ENCODE measurements around the gene SDSL. TPM values are rescaled to one million over a fixed set of nuclear protein-coding genes. Genes with fewer than 3 reads are reported as not detected.
A peak's percentile ranks its signal among the peaks of the same experiment; 100 is the strongest.

Gene SDSL
- total RNA-seq, 1 donor from 2014 or later, result 11.8 TPM

DNA sequence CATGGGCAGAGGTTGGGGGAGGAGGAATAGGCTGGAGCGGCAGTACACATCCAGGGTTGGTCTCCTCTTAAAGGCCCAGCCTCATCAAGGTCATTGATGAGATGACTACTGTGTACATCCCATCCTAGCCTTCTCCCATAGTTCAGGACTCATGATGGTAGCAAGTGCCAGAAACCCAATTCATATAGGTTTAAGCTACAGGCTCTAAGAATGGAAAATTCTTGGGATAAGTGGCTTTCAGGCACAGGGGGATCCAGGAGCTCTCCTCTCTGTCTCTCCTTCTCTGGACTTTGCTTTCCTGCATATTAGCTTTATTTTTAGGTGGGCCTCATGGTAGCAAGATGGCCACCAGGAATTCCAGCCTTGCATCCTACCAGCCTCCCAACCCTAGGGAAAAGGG lies 6.3 kb downstream of the SDSL start:
- DNase-seq (ENCODE audit: low read depth), result no peak
- TF ChIP-seq, protein P1, sequence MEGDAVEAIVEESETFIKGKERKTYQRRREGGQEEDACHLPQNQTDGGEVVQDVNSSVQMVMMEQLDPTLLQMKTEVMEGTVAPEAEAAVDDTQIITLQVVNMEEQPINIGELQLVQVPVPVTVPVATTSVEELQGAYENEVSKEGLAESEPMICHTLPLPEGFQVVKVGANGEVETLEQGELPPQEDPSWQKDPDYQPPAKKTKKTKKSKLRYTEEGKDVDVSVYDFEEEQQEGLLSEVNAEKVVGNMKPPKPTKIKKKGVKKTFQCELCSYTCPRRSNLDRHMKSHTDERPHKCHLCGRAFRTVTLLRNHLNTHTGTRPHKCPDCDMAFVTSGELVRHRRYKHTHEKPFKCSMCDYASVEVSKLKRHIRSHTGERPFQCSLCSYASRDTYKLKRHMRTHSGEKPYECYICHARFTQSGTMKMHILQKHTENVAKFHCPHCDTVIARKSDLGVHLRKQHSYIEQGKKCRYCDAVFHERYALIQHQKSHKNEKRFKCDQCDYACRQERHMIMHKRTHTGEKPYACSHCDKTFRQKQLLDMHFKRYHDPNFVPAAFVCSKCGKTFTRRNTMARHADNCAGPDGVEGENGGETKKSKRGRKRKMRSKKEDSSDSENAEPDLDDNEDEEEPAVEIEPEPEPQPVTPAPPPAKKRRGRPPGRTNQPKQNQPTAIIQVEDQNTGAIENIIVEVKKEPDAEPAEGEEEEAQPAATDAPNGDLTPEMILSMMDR (conservative IDR thresholded peaks at IDR 0.05; ENCODE audit: low read depth, low read length), result no peak
- no peak overlapping the region for H3K4me3 ChIP-seq (ENCODE audit: low read depth, low read length)

DNA sequence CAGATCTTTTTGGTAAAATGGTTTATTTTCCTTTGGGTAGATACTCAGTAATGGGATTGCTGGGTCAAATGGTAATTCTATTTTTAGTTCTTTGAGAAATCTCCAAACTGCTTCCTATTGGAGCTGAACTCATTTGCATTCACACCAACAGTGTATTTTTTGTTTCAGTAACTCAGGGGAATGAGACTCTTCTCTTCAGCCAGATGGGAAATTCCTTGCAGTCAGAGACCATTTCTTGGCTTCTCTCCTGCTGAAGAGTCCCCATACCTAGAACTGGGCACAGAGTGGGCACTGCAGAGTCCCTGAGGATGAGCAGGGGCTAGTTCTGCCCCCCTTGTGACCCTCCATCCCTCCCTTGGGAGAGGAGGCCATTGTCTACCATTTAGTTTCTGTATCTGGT lies 10.8 kb downstream of the SDSL start:
- TF ChIP-seq, protein P1 (conservative IDR thresholded peaks at IDR 0.05; ENCODE audit: low read depth, low read length), result no peak
- DNase-seq (ENCODE audit: low read depth), result peak; percentile 64
- no peak overlapping the region for H3K4me3 ChIP-seq (ENCODE audit: low read depth, low read length)

DNA sequence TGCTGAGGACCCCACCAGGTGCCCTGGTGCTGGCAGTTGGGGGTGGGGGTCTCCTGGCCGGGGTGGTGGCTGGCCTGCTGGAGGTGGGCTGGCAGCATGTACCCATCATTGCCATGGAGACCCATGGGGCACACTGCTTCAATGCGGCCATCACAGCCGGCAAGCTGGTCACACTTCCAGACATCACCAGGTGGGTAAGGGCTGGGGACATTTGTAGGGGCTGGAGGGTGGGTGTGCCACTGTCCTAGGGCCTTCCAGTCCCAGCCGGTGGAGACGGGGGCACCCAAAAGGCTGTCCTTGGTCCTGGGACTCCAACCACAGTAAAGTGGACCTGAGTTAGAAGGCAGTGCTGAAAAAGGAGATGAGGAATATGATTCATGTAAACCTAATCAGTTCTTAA lies 13.2 kb downstream of the SDSL start:
- no peak for DNase-seq (ENCODE audit: low read depth)
- TF ChIP-seq, protein P1 (conservative IDR thresholded peaks at IDR 0.05; ENCODE audit: low read depth, low read length), result no peak
- H3K4me3 ChIP-seq (ENCODE audit: low read depth, low read length), result no peak overlapping the region

DNA sequence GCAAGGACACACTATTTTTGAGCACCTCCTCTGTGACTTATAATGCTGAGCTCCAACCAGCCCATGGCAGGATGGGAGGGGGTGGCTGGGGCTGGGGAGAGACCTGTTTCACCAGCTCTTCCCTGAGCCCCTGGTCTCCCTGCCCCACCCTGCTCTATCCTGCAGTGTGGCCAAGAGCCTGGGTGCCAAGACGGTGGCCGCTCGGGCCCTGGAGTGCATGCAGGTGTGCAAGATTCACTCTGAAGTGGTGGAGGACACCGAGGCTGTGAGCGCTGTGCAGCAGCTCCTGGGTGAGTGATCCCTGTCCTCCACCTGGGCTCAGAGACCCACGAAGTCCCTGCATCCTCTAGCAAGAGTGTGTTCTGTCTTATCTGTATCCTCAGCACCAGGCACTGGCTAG lies 14.4 kb downstream of the SDSL start:
- no peak overlapping the region for H3K4me3 ChIP-seq (ENCODE audit: low read depth, low read length)
- no peak for DNase-seq (ENCODE audit: low read depth)
- TF ChIP-seq, protein P1 (conservative IDR thresholded peaks at IDR 0.05; ENCODE audit: low read depth, low read length), result no peak

DNA sequence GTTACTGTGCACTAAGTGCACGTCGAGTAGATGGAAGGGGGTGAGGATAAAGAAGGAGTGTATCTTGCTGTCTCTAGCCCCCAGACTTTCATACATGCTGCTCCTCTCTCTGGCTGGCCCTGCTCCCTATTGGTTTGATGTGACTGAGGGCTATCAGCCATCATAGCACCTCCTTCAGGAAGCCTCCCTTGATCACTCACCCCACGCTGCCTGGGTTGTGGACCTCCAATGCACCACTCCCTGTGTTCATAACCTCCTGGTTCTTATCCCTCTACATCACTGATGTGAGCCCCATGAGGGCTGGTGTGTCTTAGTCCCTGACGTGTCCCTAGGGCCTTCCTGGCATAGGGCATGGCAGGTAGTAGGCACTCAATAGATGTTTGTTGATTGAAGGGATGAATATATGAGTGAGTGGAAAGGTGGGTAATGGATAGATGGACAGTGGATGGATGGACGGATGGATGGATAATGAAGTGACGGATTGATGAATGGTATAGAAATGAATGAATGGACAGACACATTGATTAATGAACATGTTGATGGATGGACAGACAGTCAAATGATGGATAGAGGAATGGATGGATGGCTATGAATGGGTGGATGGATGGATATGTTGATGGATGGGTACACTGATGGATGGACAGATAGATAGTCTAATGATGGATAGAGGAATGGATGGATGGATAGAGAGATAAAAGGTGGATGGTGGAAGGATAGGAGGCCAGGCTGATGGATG lies 15.0 kb downstream of the SDSL start:
- DNase-seq (ENCODE audit: low read depth), result no peak
- TF ChIP-seq, protein P1 (conservative IDR thresholded peaks at IDR 0.05; ENCODE audit: low read depth, low read length), result no peak
- H3K4me3 ChIP-seq (ENCODE audit: low read depth, low read length), result no peak overlapping the region

DNA sequence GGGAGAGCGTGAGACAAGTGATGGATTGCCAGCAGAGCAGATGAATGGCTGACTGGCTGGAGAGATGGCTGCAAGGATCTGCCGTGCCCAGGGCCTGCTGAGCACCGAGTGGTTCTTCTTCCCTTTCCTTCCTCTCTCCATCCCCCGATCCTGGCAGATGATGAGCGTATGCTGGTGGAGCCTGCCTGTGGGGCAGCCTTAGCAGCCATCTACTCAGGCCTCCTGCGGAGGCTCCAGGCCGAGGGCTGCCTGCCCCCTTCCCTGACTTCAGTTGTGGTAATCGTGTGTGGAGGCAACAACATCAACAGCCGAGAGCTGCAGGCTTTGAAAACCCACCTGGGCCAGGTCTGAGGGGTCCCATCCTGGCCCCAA lies 15.5 kb downstream of the SDSL start:
- TF ChIP-seq, protein P1 (conservative IDR thresholded peaks at IDR 0.05; ENCODE audit: low read depth, low read length), result no peak
- no peak for DNase-seq (ENCODE audit: low read depth)
- no peak overlapping the region for H3K4me3 ChIP-seq (ENCODE audit: low read depth, low read length)
